WTC11 (cell line): ENCODE measurements around the gene YOD1. TPM values are rescaled to one million over a fixed set of nuclear protein-coding genes. Genes with fewer than 3 reads are reported as not detected.

Experiments used
- ATAC-seq: fragments of 200-7000 bp; cut with Tn5 transposase; 2 replicates; pipeline ENCODE4 v1.10.0; 2021; ENCODE audit warnings: mild to moderate bottlenecking, moderate library complexity
- CTCF ChIA-PET: fragments of 300-600 bp; sonication (Branson Sonifier 250); formaldehyde crosslinking; loops from one replicate; lab custom pipeline; 2021; ENCODE audit warnings: antibody characterized with exemption; lab: Charles Lee
- POLR2A ChIA-PET: fragments of 350-600 bp; sonication (Branson Sonifier 250); formaldehyde crosslinking; loops from one replicate; lab custom pipeline; 2021; ENCODE audit warnings: antibody characterized with exemption; lab: Charles Lee
- DNase-seq: peaks from one replicate; pipeline ENCODE4 v3.0.0; 2021; ENCODE audit warnings: low spot score
- H3K27ac Mint-ChIP-seq: 2 replicates; pipeline ENCODE4 v1.8.0; 2021; ENCODE audit warnings: mixed read lengths
- H3K27me3 Mint-ChIP-seq: 2 replicates; pipeline ENCODE4 v1.8.0; 2021; ENCODE audit warnings: low read depth, mild to moderate bottlenecking, moderate library complexity, mixed read lengths
- H3K36me3 Mint-ChIP-seq: 2 replicates; pipeline ENCODE4 v1.8.0; 2021; ENCODE audit warnings: mixed read lengths
- H3K4me1 Mint-ChIP-seq: 2 replicates; pipeline ENCODE4 v1.8.0; 2022; ENCODE audit warnings: mixed read lengths
- H3K4me3 Mint-ChIP-seq: 2 replicates; pipeline ENCODE4 v1.8.0; 2021; ENCODE audit warnings: mild to moderate bottlenecking, moderate library complexity, mixed read lengths
- H3K9me3 Mint-ChIP-seq: 2 replicates; pipeline ENCODE4 v1.8.0; 2021; ENCODE audit warnings: mixed read lengths
- ATF3 ChIP-seq: sonication (generic); formaldehyde crosslinking; conservative IDR thresholded peaks from 2 replicates; pipeline ENCODE4 v1.8.1; 2022; ENCODE audit warnings: mild to moderate bottlenecking, missing genetic modification reagents
- CTCF ChIP-seq: fragments of 200-600 bp; IDR thresholded peaks from 2 replicates; pipeline ENCODE4 v1.8.0; 2022; ENCODE audit warnings: antibody characterized with exemption
- ETV6 ChIP-seq: sonication (generic); formaldehyde crosslinking; IDR thresholded peaks from 2 replicates; pipeline ENCODE4 v1.8.1; 2022; ENCODE audit warnings: mild to moderate bottlenecking, missing genetic modification reagents
- FOXK1 ChIP-seq: sonication (generic); formaldehyde crosslinking; IDR thresholded peaks from 2 replicates; pipeline ENCODE4 v1.8.0; 2022; ENCODE audit warnings: mild to moderate bottlenecking, moderate library complexity, missing genetic modification reagents
- GABPB1 ChIP-seq: sonication (generic); formaldehyde crosslinking; IDR thresholded peaks from 2 replicates; pipeline ENCODE4 v1.8.1; 2023; ENCODE audit warnings: mild to moderate bottlenecking, missing genetic modification reagents
- IRF1 ChIP-seq: sonication (generic); formaldehyde crosslinking; IDR thresholded peaks from 2 replicates; pipeline ENCODE4 v1.8.0; 2023; ENCODE audit warnings: missing genetic modification reagents
- IRF2 ChIP-seq: sonication (generic); formaldehyde crosslinking; IDR thresholded peaks from 2 replicates; pipeline ENCODE4 v1.8.0; 2022; ENCODE audit warnings: low read depth, missing genetic modification reagents, borderline replicate concordance
- NFE2L1 ChIP-seq: sonication (generic); formaldehyde crosslinking; IDR thresholded peaks from 2 replicates; pipeline ENCODE4 v1.8.1; 2023; ENCODE audit warnings: missing genetic modification reagents
- OVOL2 ChIP-seq: fragments of 250-450 bp; sonication (Bioruptor Pico); IDR thresholded peaks from 2 replicates; pipeline ENCODE4 v1.9.0; 2021; ENCODE audit warnings: mild to moderate bottlenecking, borderline replicate concordance
- RORB ChIP-seq: fragments of 250-450 bp; sonication (Bioruptor Pico); IDR thresholded peaks from 2 replicates; pipeline ENCODE4 v1.9.0; 2021; ENCODE audit warnings: mild to moderate bottlenecking
- SMAD3 ChIP-seq: sonication (generic); formaldehyde crosslinking; IDR thresholded peaks from 2 replicates; pipeline ENCODE4 v1.8.0; 2022; ENCODE audit warnings: missing genetic modification reagents, mild to moderate bottlenecking, borderline replicate concordance
- ZNF416 ChIP-seq: fragments of 250-450 bp; sonication (Bioruptor Pico); IDR thresholded peaks from 2 replicates; pipeline ENCODE4 v1.9.0; 2021; ENCODE audit warnings: mild to moderate bottlenecking, inconsistent platforms
- ZNF423 ChIP-seq: fragments of 250-450 bp; sonication (Bioruptor Pico); IDR thresholded peaks from 2 replicates; pipeline ENCODE4 v2.1.2; 2022; ENCODE audit warnings: mild to moderate bottlenecking, moderate library complexity
- ZNF671 ChIP-seq: fragments of 250-450 bp; sonication (Bioruptor Pico); IDR thresholded peaks from 2 replicates; pipeline ENCODE4 v1.8.0; 2021; ENCODE audit warnings: mild to moderate bottlenecking
- total RNA-seq: library from RNA; stranded (reverse); gene quantifications from 3 replicates; pipeline ENCODE4 v1.2.3, GENCODE V29; 2021

YOD1 gene
- total RNA-seq, 1 experiment from 2014 or later = 12.0 TPM

GRCh38 chr1:207088701-207089626, 38.0 kb upstream of the YOD1 start, which contains the start of gene C4BPB:
TSS of gene C4BPB (plus strand) at chr1:207088860. CDS start at chr1:207089532, 672 bp downstream.
- ATAC-seq (no peak), DNase-seq (no peak)
- Mint-ChIP-seq H3K9me3 (no peaks in the 10 kb centered on the region), H3K27me3 (no peaks in the 10 kb centered on the region), H3K4me3 (no peak within 1 kb of the TSS), H3K4me1 (peaks cover 18% of the 10 kb centered on the region), H3K27ac (no peak within 1 kb of the TSS), H3K36me3 (no peaks in the 10 kb centered on the region)
- TF ChIP-seq IRF2 (CRISPR knock-in tag) = no peak
- peak; percentile 74 for TF ChIP-seq GABPB1 (CRISPR knock-in tag)
- TF ChIP-seq OVOL2 (CRISPR knock-in tag) = no peak
- no peak for TF ChIP-seq FOXK1 (CRISPR knock-in tag)
- ChIA-PET POLR2A (no interaction called here), CTCF (interaction anchor here (1.0 kb wide), 1 partner anchor 154 kb away, joined by 3 read pairs; no protein-coding TSS in a partner anchor)

GRCh38 chr1:207088161-207088560, 37.2 kb upstream of the YOD1 start:
- Mint-ChIP-seq H3K9me3 (no peaks in the 10 kb centered on the region), H3K4me3 (no peak overlapping the region), H3K27ac (no peak overlapping the region), H3K36me3 (no peaks in the 10 kb centered on the region), H3K4me1 (peaks cover 18% of the 10 kb centered on the region), H3K27me3 (no peaks in the 10 kb centered on the region)
- POLR2A ChIA-PET = no interaction called here
- CTCF ChIA-PET = no interaction called here
- TF ChIP-seq SMAD3 (CRISPR knock-in tag) (no peak), CTCF (no peak)
- ATAC-seq (no peak), DNase-seq (no peak)

GRCh38 chr1:207085887-207086286, 34.9 kb upstream of the YOD1 start:
- no peak overlapping the region for H3K27ac Mint-ChIP-seq
- TF ChIP-seq ATF3 (CRISPR knock-in tag) (no peak), ETV6 (CRISPR knock-in tag) (no peak), ZNF423 (CRISPR knock-in tag) (no peak), ZNF671 (no peak), NFE2L1 (no peak), RORB (CRISPR knock-in tag) (no peak), ZNF416 (no peak)
- CTCF ChIA-PET = interaction anchor here (1.7 kb wide), 2 partner anchors 33 to 414 kb away, joined by 10 read pairs; partner anchors contain the start of gene PFKFB2
- no peaks in the 10 kb centered on the region for H3K9me3 Mint-ChIP-seq
- peaks cover 18% of the 10 kb centered on the region for H3K4me1 Mint-ChIP-seq
- H3K27me3 Mint-ChIP-seq = no peaks in the 10 kb centered on the region
- no peak overlapping the region for H3K4me3 Mint-ChIP-seq
- ATAC-seq (peak; percentile 56), DNase-seq (no peak)
- POLR2A ChIA-PET = no interaction called here
- no peaks in the 10 kb centered on the region for H3K36me3 Mint-ChIP-seq

- H3K27ac Mint-ChIP-seq = no peak overlapping the region
- POLR2A ChIA-PET = interaction anchor here (1.0 to 1.2 kb wide), 2 partner anchors 32 to 309 kb away, joined by 3 read pairs; partner anchors contain the start of gene PFKFB2
- ATAC-seq (peak; percentile 95), DNase-seq (peak; percentile 52)
- peak; percentile 53; the same call in 1 of the 2 replicates for TF ChIP-seq CTCF
- no peak for TF ChIP-seq IRF1
- H3K36me3 Mint-ChIP-seq = no peaks in the 10 kb centered on the region
- H3K9me3 Mint-ChIP-seq = no peaks in the 10 kb centered on the region
- CTCF ChIA-PET = interaction anchor here (0.6 to 2.5 kb wide), 28 partner anchors 9 to 614 kb away, joined by 3 to 37 read pairs (median 4); partner anchors contain the start of genes CD55, CR1, CR2 and PFKFB2
- no peaks in the 10 kb centered on the region for H3K27me3 Mint-ChIP-seq
- peaks cover 18% of the 10 kb centered on the region for H3K4me1 Mint-ChIP-seq
- 0 out of 2 replicates have a peak overlapping the region, but pooled peaks have one; percentile 19 for H3K4me3 Mint-ChIP-seq
Measured at GRCh38 chr1:207084701-207085180, 33.7 kb upstream of the YOD1 start.
